IPS DF 4.7 (cell line): ENCODE data around the gene MYO1D.

ENCODE experiments used
- DNase-seq: peaks from one replicate; pipeline ENCODE4 v3.0.0-alpha.2; 2013; ENCODE audit warnings: low spot score; ENCODE audit errors: extremely low read depth

The MYO1D gene

GRCh38 chr17:32820440-32820839, 56.5 kb downstream of the MYO1D start:
- no peak for DNase-seq

GRCh38 chr17:32819787-32820186, 57.1 kb downstream of the MYO1D start:
- DNase-seq, result no peak

- no peak for DNase-seq
Measured at GRCh38 chr17:32819035-32819434, 57.9 kb downstream of the MYO1D start.

- DNase-seq, result no peak
Measured at GRCh38 chr17:32815460-32815859, 61.5 kb downstream of the MYO1D start.

- no peak for DNase-seq
Measured at GRCh38 chr17:32814836-32815235, 62.1 kb downstream of the MYO1D start.

GRCh38 chr17:32813021-32813420, 63.9 kb downstream of the MYO1D start:
- no peak for DNase-seq

GRCh38 chr17:32810690-32811089, 66.2 kb downstream of the MYO1D start:
- no peak for DNase-seq

GRCh38 chr17:32807577-32807976, 69.3 kb downstream of the MYO1D start:
- no peak for DNase-seq

GRCh38 chr17:32806646-32807045, 70.3 kb downstream of the MYO1D start:
- no peak for DNase-seq

- no peak for DNase-seq
Measured at GRCh38 chr17:32805029-32805976, 71.6 kb downstream of the MYO1D start.

GRCh38 chr17:32803544-32803943, 73.4 kb downstream of the MYO1D start:
- DNase-seq, result no peak

- DNase-seq, result no peak
Measured at GRCh38 chr17:32802306-32802705, 74.6 kb downstream of the MYO1D start.

- DNase-seq, result no peak
Measured at GRCh38 chr17:32801641-32802040, 75.3 kb downstream of the MYO1D start.

- DNase-seq, result no peak
Measured at GRCh38 chr17:32801193-32801592, 75.7 kb downstream of the MYO1D start.

GRCh38 chr17:32798938-32799337, 78.0 kb downstream of the MYO1D start:
- DNase-seq, result no peak

- DNase-seq, result no peak
Measured at GRCh38 chr17:32795339-32795979, 81.5 kb downstream of the MYO1D start.

GRCh38 chr17:32794533-32795246, 82.2 kb downstream of the MYO1D start:
- no peak for DNase-seq

- no peak for DNase-seq
Measured at GRCh38 chr17:32793841-32794240, 83.1 kb downstream of the MYO1D start.

GRCh38 chr17:32792207-32792606, 84.7 kb downstream of the MYO1D start:
- DNase-seq, result no peak

GRCh38 chr17:32786169-32786568, 90.8 kb downstream of the MYO1D start:
- no peak for DNase-seq

GRCh38 chr17:32784113-32784512, 92.8 kb downstream of the MYO1D start:
- DNase-seq, result no peak

GRCh38 chr17:32783602-32784001, 93.3 kb downstream of the MYO1D start:
- no peak for DNase-seq
